K562 (cell line): ENCODE results near the gene GAB1. TPM values are rescaled to one million over a fixed set of nuclear protein-coding genes. Genes with fewer than 3 reads are reported as not detected.

Source experiments
- ATAC-seq: fragments of 200-7000 bp; cut with Tn5 transposase; 3 replicates; pipeline ENCODE4 v1.9.1; 2020; ENCODE audit warnings: moderate library complexity
- BruUV-seq: library from RNA; stranded (reverse); fragments of 400-500 nt; replicated peaks from 2 replicates; lab custom pipeline; 2021; lab: Mats Ljungman, UMichigan
- CTCF ChIA-PET: fragments of 300-600 bp; formaldehyde crosslinking; extraction: SDS; loops from one replicate; lab custom pipeline; 2021; ENCODE audit warnings: low intra/inter-chr PET ratio; lab: Yijun Ruan, JAX
- POLR2A ChIA-PET: fragments of 300-600, 350-650 bp; sonication (Branson Sonifier 250); formaldehyde crosslinking; extraction: SDS; loops from one replicate; lab custom pipeline; 2021; ENCODE audit warnings: antibody characterized with exemption, inconsistent platforms; lab: Yijun Ruan, JAX
- DNase-seq, 4 experiments: peaks; one replicate each; pipeline versions ENCODE4 v3.0.0 to v3.0.0-alpha.2; 2011 to 2018; ENCODE audit warnings: low spot score in 3 of 4, mixed read lengths in 3 of 4; ENCODE audit errors: extremely low read depth in 1 of 4
- FAIRE-seq: peaks from 2 replicates; lab custom pipeline; 2011; peaks lifted over from hg19 to GRCh38; lab: Jason Lieb, UNC
- H2AFZ ChIP-seq: 2 replicates; pipeline ENCODE4 v1.6.0; 2011; ENCODE audit warnings: low read depth, low read length, control low read depth, inconsistent platforms
- H3K27ac ChIP-seq: fragments of 200-600 bp; 3 replicates; pipeline ENCODE4 v1.8.0; 2011; ENCODE audit warnings: low read depth, mild to moderate bottlenecking, control low read depth, inconsistent platforms, low read length, moderate library complexity, mixed read lengths; ENCODE audit errors: extremely low read depth
- H3K27me3 ChIP-seq, 2 experiments: fragments of 300-600 bp in 1 of 2; 2 replicates in 1 of 2; 3 replicates in 1 of 2; pipeline versions ENCODE4 v1.6.0 to v1.8.0; 2011; ENCODE audit warnings: inconsistent platforms in 2 of 2, low read length in 2 of 2, mild to moderate bottlenecking in 1 of 2, mixed read lengths in 1 of 2, moderate library complexity in 1 of 2; ENCODE audit not compliant: control insufficient read depth in 2 of 2, insufficient read depth in 2 of 2
- H3K36me3 ChIP-seq: fragments of 300-600 bp; 3 replicates; pipeline ENCODE4 v1.8.0; 2011; ENCODE audit warnings: mild to moderate bottlenecking, low read length, inconsistent platforms; ENCODE audit not compliant: control insufficient read depth, insufficient read depth
- H3K4me1 ChIP-seq, 2 experiments: fragments of 200-600 bp in 1 of 2; replicated peaks in 1 of 2; 2 replicates in 1 of 2; 3 replicates in 1 of 2; pipeline versions ENCODE4 v1.5.1 to v1.8.0; 2011; ENCODE audit warnings: inconsistent platforms in 2 of 2, low read length in 2 of 2, mild to moderate bottlenecking in 1 of 2, mixed read lengths in 1 of 2, moderate library complexity in 1 of 2; ENCODE audit not compliant: control insufficient read depth in 2 of 2, insufficient read depth in 2 of 2
- H3K4me2 ChIP-seq: 2 replicates; pipeline ENCODE4 v1.6.1; 2011; ENCODE audit warnings: low read length, control low read depth, inconsistent platforms, mixed read lengths; ENCODE audit not compliant: insufficient read depth
- H3K4me3 ChIP-seq: fragments of 200-600 bp; sonication (generic), shearing (Covaris generic); 2 replicates; pipeline ENCODE4 v1.5.1; 2016; ENCODE audit warnings: control low read depth, inconsistent platforms
- H3K79me2 ChIP-seq: fragments of 200-600 bp; 3 replicates; pipeline ENCODE4 v1.8.0; 2011; ENCODE audit warnings: low read length, inconsistent platforms; ENCODE audit not compliant: control insufficient read depth, insufficient read depth
- H3K9ac ChIP-seq, 2 experiments: 2 replicates each; pipeline versions ENCODE4 v1.6.0 to v1.6.1; 2011; ENCODE audit warnings: low read depth in 2 of 2, low read length in 2 of 2, control low read depth in 1 of 2, inconsistent platforms in 1 of 2, mild to moderate bottlenecking in 1 of 2, mixed read lengths in 1 of 2; ENCODE audit not compliant: insufficient read depth in 1 of 2
- H3K9me1 ChIP-seq: one replicate; pipeline ENCODE4 v1.6.0; 2011; ENCODE audit warnings: inconsistent platforms, mild to moderate bottlenecking, low read length, moderate library complexity; ENCODE audit not compliant: control insufficient read depth, insufficient read depth
- H3K9me3 ChIP-seq: replicated peaks from 2 replicates; pipeline ENCODE4 v1.5.1; 2011; ENCODE audit warnings: low read depth, low read length, inconsistent platforms; ENCODE audit not compliant: control insufficient read depth, insufficient read depth
- H4K20me1 ChIP-seq: replicated peaks from 2 replicates; pipeline ENCODE4 v1.6.1; 2011; ENCODE audit warnings: low read length, inconsistent platforms, mixed read lengths; ENCODE audit not compliant: control insufficient read depth, insufficient read depth
- ARID4B ChIP-seq: sonication (generic); formaldehyde crosslinking; IDR thresholded peaks from 2 replicates; pipeline ENCODE4 v1.8.0; 2022; ENCODE audit warnings: mild to moderate bottlenecking, missing genetic modification reagents
- CREB1 ChIP-seq, 2 experiments: sonication (generic) in 1 of 2; formaldehyde crosslinking in 1 of 2; IDR thresholded peaks; 2 replicates each; pipeline versions ENCODE4 v1.6.1 to v1.8.0; 2012 to 2022; ENCODE audit warnings: inconsistent platforms in 1 of 2, mild to moderate bottlenecking in 1 of 2, missing genetic modification reagents in 1 of 2, moderate library complexity in 1 of 2
- HDAC2 ChIP-seq: fragments of 450-650 bp; IDR thresholded peaks from 2 replicates; pipeline ENCODE4 v1.6.1; 2016; ENCODE audit warnings: mild to moderate bottlenecking
- HNRNPH1 ChIP-seq: fragments of 200-400 bp; formaldehyde crosslinking; optimal IDR thresholded peaks from 2 replicates; pipeline ENCODE3; 2017; ENCODE audit warnings: low read depth, mild to moderate bottlenecking, low read length, moderate library complexity
- KHSRP ChIP-seq: fragments of 450-650 bp; IDR thresholded peaks from 2 replicates; pipeline ENCODE4 v1.6.1; 2017
- MITF ChIP-seq: IDR thresholded peaks from 2 replicates; pipeline ENCODE4 v1.6.1; 2014; ENCODE audit warnings: antibody characterized with exemption
- MTF1 ChIP-seq: fragments of 250-450 bp; sonication (Bioruptor Pico); IDR thresholded peaks from 2 replicates; pipeline ENCODE4 v1.9.0; 2021; ENCODE audit warnings: moderate library complexity, mild to moderate bottlenecking, inconsistent platforms, borderline replicate concordance
- NBN ChIP-seq: fragments of 450-650 bp; IDR thresholded peaks from 2 replicates; pipeline ENCODE4 v1.6.1; 2016; ENCODE audit warnings: low read depth, mild to moderate bottlenecking
- NEUROD1 ChIP-seq: fragments of 150-350 bp; IDR thresholded peaks from 2 replicates; pipeline ENCODE4 v1.6.1; 2014; ENCODE audit warnings: borderline replicate concordance, low read length, low read depth; ENCODE audit not compliant: partially characterized antibody
- PHF8 ChIP-seq: fragments of 200-600 bp; sonication (generic); IDR thresholded peaks from 2 replicates; pipeline ENCODE4 v1.6.1; 2012; ENCODE audit warnings: mixed run types, mild to moderate bottlenecking, inconsistent platforms, low read length, moderate library complexity, borderline replicate concordance
- RB1 ChIP-seq: fragments of 450-650 bp; IDR thresholded peaks from 2 replicates; pipeline ENCODE4 v1.6.1; 2017; ENCODE audit warnings: low read depth, mild to moderate bottlenecking
- TCF15 ChIP-seq: fragments of 250-450 bp; sonication (Bioruptor Pico); IDR thresholded peaks from 2 replicates; pipeline ENCODE4 v1.8.0; 2022; ENCODE audit warnings: moderate library complexity, mild to moderate bottlenecking, inconsistent platforms
- TRIM28 ChIP-seq: fragments of 450-650 bp; IDR thresholded peaks from 2 replicates; pipeline ENCODE4 v1.6.1; 2017
- ZEB2 ChIP-seq: fragments of 450-650 bp; IDR thresholded peaks from 2 replicates; pipeline ENCODE4 v1.6.1; 2016
- ZNF239 ChIP-seq: fragments of 250-450 bp; sonication (Bioruptor Pico); IDR thresholded peaks from 2 replicates; pipeline ENCODE4 v1.4.0; 2020; ENCODE audit warnings: mild to moderate bottlenecking
- ZNF551 ChIP-seq: fragments of 250-450 bp; sonication (Bioruptor Pico); IDR thresholded peaks from 2 replicates; pipeline ENCODE4 v1.5.0; 2021; ENCODE audit warnings: mild to moderate bottlenecking, moderate library complexity
- ZNF583 ChIP-seq: fragments of 250-450 bp; sonication (Bioruptor Pico); IDR thresholded peaks from 2 replicates; pipeline ENCODE4 v1.4.0; 2020
- WGBS: fragments of 100-300 bp; shearing (Covaris generic); methylation state at CpG from one replicate; pipeline ENCODE4 v1.1.6; 2016; ENCODE audit warnings: low coverage, mixed read lengths; ENCODE audit not compliant: insufficient coverage; ENCODE audit errors: missing lambda C conversion rate; 5-methylcytosine and 5-hydroxymethylcytosine counted together
- in situ Hi-C: fragments of 300-500 bp; cut with MboI; formaldehyde crosslinking; loops from 4 replicates; pipeline ENCODE4 v1.15.0; 2018; ENCODE audit warnings: inconsistent platforms, mixed read lengths
- intact Hi-C: fragments of 100-400 bp; cut with micrococcal nuclease; formaldehyde crosslinking; loops from 2 replicates; pipeline ENCODE4 v1.14.2; 2022
- polyA plus RNA-seq, 8 experiments: library from polyadenylated mRNA; depleted of rRNA in 4 of 8; stranded (reverse) in 5 of 8; unstranded in 3 of 8; fragments of >200 nt; fragmentation: Nextera tagmentation in 2 of 8; fragmentation: Illumina TruSeq in 1 of 8; extraction: Ambion mirVana in 2 of 8; extraction: Trizol in 1 of 8; gene quantifications; 2 replicates each; pipeline versions ENCODE4 v1.2.1 to v1.2.3, GENCODE V29; 2011 to 2014; ENCODE audit warnings: inconsistent platforms in 1 of 8, missing spikeins in 1 of 8
- total RNA-seq, 7 experiments: library from RNA; depleted of rRNA in 6 of 7; stranded (reverse); fragments of >200 nt in 6 of 7; fragmentation: Illumina TruSeq in 2 of 7; extraction: Trizol in 2 of 7; gene quantifications; 2 replicates each; pipeline versions ENCODE4 v1.2.1 to v1.2.3, GENCODE V29; 2011 to 2021; ENCODE audit warnings: low replicate concordance in 1 of 7

GAB1 gene
- total and polyA plus RNA-seq, 9 of the 15 experiments (the other 6 are each of a cell fraction or from before 2014, with no cell fraction given): 1.3 to 14.6 (median 7.5) TPM

DNA sequence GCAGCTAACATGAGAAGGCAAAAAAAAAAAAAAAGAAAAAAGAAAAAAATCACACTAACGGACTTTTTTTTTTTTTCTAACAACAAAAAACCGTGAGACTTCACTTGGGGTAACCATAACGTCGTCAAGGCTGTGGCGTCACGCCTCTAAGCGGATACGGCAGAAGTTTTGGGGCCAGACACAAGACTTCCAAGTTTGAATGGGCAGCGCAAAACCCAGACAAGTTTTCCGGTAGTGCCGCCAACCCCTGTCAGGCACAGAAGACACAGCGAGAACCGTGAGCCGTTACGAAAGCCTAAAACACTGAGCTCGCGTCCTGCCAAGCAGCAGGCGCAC is 176.3 kb downstream of the GAB1 start:
- Histone ChIP-seq H3K9ac (peak overlapping the region; percentile 83 to 98), H3K4me1 (peaks cover 0 to 8% of the 10 kb centered on the region in 2 experiments; a peak in 3 of 5 replicates), H3K79me2 (peaks cover 45% of the 10 kb centered on the region), H3K36me3 (peaks cover 19% of the 10 kb centered on the region), H3K9me3 (no peaks in the 10 kb centered on the region), H2AFZ (peak overlapping the region; percentile 94), H3K4me3 (peak overlapping the region; percentile 81), H3K27ac (peak overlapping the region; percentile 87), H4K20me1 (peaks cover 11% of the 10 kb centered on the region), H3K4me2 (peak overlapping the region; percentile 89), H3K9me1 (no peaks in the 10 kb centered on the region), H3K27me3 (no peaks in the 10 kb centered on the region)
- ChIA-PET POLR2A (interaction anchor here (0.6 to 1.5 kb wide), 7 partner anchors 11 to 171 kb away, joined by 3 to 6 read pairs (median 3); no protein-coding TSS in a partner anchor), CTCF (no interaction called here)
- no peak for DNase-seq
- intact Hi-C loops: loop anchor here (5.0 to 10.0 kb wide), 2 partner anchors 176 to 622 kb away; partner anchors contain the start of gene GAB1
- FAIRE-seq: no peak
- ATAC-seq: peak; percentile 18
- no TSS peak for BruUV-seq
- in situ Hi-C loops: no loop called here
- WGBS: 0% methylated on average over 16 of the region's 18 CpGs
- peak; percentile 58; the same call in 1 of the 2 replicates for TF ChIP-seq ARID4B (CRISPR knock-in tag)
- TF ChIP-seq NBN: peak; percentile 54
- no peak for TF ChIP-seq MTF1
- TF ChIP-seq PHF8: peak; percentile 42; the same call in 1 of the 2 replicates
- TF ChIP-seq CREB1 (IDR thresholded peaks at IDR 0.05): peak; percentile 89
- peak; percentile 81 for TF ChIP-seq CREB1 (CRISPR knock-in tag; IDR thresholded peaks at IDR 0.05)
- TF ChIP-seq NEUROD1: no peak
- no peak for TF ChIP-seq ZNF551 (CRISPR knock-in tag)
- 0 out of 2 replicates have a peak, but pooled peaks have one; percentile 37 for TF ChIP-seq HDAC2
- TF ChIP-seq ZEB2: no peak
- no peak for TF ChIP-seq ZNF239 (CRISPR knock-in tag)
- TF ChIP-seq MITF: no peak
- TF ChIP-seq TRIM28: peak; percentile 57; the same call in 1 of the 2 replicates
- TF ChIP-seq ZNF583 (CRISPR knock-in tag): no peak
- TF ChIP-seq KHSRP: peak; percentile 35; the same call in 1 of the 2 replicates
- no peak for TF ChIP-seq TCF15
- peak; percentile 68; the same call in 1 of the 2 replicates for TF ChIP-seq RB1
- no peak for TF ChIP-seq HNRNPH1
